Activated CD4-positive, alpha-beta T cell treated with anti-CD3 and anti-CD28 coated beads, Interleukin-2, Interleukin-6, amounts not matched to agents 100 ng/mL and 50 ng/mL, durations not matched to agents 16 hours and 8 hours (primary cell): Measurements from ENCODE around the gene SULT2A1.
"Not testable (repeated sequence)": the region's sequence is repeated elsewhere in the genome, so short reads cannot be mapped to it uniquely, and the experiment has no call there.

Source experiments
- DNase-seq: peaks from one replicate; pipeline ENCODE4 v3.0.0-alpha.2; 2020

SULT2A1 gene

GRCh38 chr19:47859838-47860237 lies 26.3 kb downstream of the SULT2A1 start:
- not testable (repeated sequence) for DNase-seq

GRCh38 chr19:47858646-47859285 lies 27.3 kb downstream of the SULT2A1 start, which contains the start of gene TPRX2:
Gene TPRX2 (plus strand): TSS chr19:47859235. CDS start chr19:47859247, 12 bp downstream.
- DNase-seq = not testable (repeated sequence)

GRCh38 chr19:47858231-47858630 lies 27.9 kb downstream of the SULT2A1 start:
- not testable (repeated sequence) for DNase-seq

- DNase-seq = no peak
These were observed 31.7 kb downstream of the SULT2A1 start for GRCh38 chr19:47854459-47854858.

- no peak for DNase-seq
These were observed 33.1 kb downstream of the SULT2A1 start for GRCh38 chr19:47853003-47853402.

- peak; percentile 43 for DNase-seq
These were observed 37.2 kb downstream of the SULT2A1 start for GRCh38 chr19:47848823-47849473.

- no peak for DNase-seq
These were observed 37.7 kb downstream of the SULT2A1 start for GRCh38 chr19:47848425-47848822.

- no peak for DNase-seq
These were observed 43.2 kb downstream of the SULT2A1 start for GRCh38 chr19:47842941-47843340.

GRCh38 chr19:47839913-47840312 lies 46.2 kb downstream of the SULT2A1 start:
- no peak for DNase-seq

- DNase-seq = no peak
These were observed 46.7 kb downstream of the SULT2A1 start for GRCh38 chr19:47839411-47839810.

- DNase-seq = no peak
These were observed 50.1 kb downstream of the SULT2A1 start for GRCh38 chr19:47836038-47836437.

GRCh38 chr19:47832723-47833122 lies 53.4 kb downstream of the SULT2A1 start:
- no peak for DNase-seq

- no peak for DNase-seq
These were observed 59.3 kb downstream of the SULT2A1 start for GRCh38 chr19:47826800-47827199.

- no peak for DNase-seq
These were observed 61.7 kb downstream of the SULT2A1 start for GRCh38 chr19:47824396-47824795.

GRCh38 chr19:47821460-47822020 lies 64.6 kb downstream of the SULT2A1 start, which contains the start of gene CRX:
Gene CRX (plus strand): TSS chr19:47821937. CDS start chr19:47834444, 12,507 bp downstream.
- no peak for DNase-seq
